HepG2 (cell line): Measurements from ENCODE around the gene CTNND1. TPM values are rescaled to one million over a fixed set of nuclear protein-coding genes. Genes with fewer than 3 reads are reported as not detected.

Experiments
- KDM1A ChIP-seq: IDR thresholded peaks from 2 replicates; pipeline ENCODE4 v1.6.1; 2016; ENCODE audit warnings: missing compliant biosample characterization
- MAFK ChIP-seq, 2 experiments: IDR thresholded peaks in 1 of 2; conservative IDR thresholded peaks in 1 of 2; 2 replicates each; pipeline ENCODE4 v1.6.1; 2011; ENCODE audit warnings: improper control_type of control experiment in 2 of 2, low read length in 2 of 2
- ONECUT2 ChIP-seq: sonication (generic); formaldehyde crosslinking; IDR thresholded peaks from 2 replicates; pipeline ENCODE4 v1.4.0; 2020; ENCODE audit warnings: missing genetic modification reagents
- RFXANK ChIP-seq: IDR thresholded peaks from 2 replicates; pipeline ENCODE4 v1.6.1; 2016
- SALL1 ChIP-seq: sonication (generic); formaldehyde crosslinking; IDR thresholded peaks from 2 replicates; pipeline ENCODE4 v1.8.0; 2022; ENCODE audit warnings: mild to moderate bottlenecking, missing genetic modification reagents
- ZFY ChIP-seq: sonication (generic); formaldehyde crosslinking; IDR thresholded peaks from 2 replicates; pipeline ENCODE4 v1.4.0; 2020; ENCODE audit warnings: missing genetic modification reagents
- ZNF543 ChIP-seq: sonication (generic); formaldehyde crosslinking; IDR thresholded peaks from 2 replicates; pipeline ENCODE4 v1.4.0; 2020; ENCODE audit warnings: mild to moderate bottlenecking, missing genetic modification reagents
- ZSCAN9 ChIP-seq: IDR thresholded peaks from 2 replicates; pipeline ENCODE4 v1.6.1; 2016; ENCODE audit warnings: borderline replicate concordance
- polyA plus RNA-seq, 8 experiments: library from polyadenylated mRNA; depleted of rRNA in 3 of 8; stranded (reverse) in 7 of 8; unstranded in 1 of 8; fragments of >200 nt; fragmentation: Illumina TruSeq in 4 of 8; extraction: Trizol in 4 of 8; gene quantifications; 2 replicates each; pipeline versions ENCODE4 v1.2.1 to v1.2.3, GENCODE V29; 2011 to 2016; ENCODE audit warnings: low read depth in 4 of 8, missing spikeins in 1 of 8, mixed read lengths in 1 of 8; ENCODE audit not compliant: insufficient read depth in 1 of 8
- total RNA-seq, 5 experiments: library from RNA; depleted of rRNA; stranded (reverse); fragments of >200 nt; fragmentation: Illumina TruSeq; extraction: Trizol; gene quantifications; 2 replicates each; pipeline ENCODE4 v1.2.3, GENCODE V29; 2016; ENCODE audit warnings: low read depth in 1 of 5
- TF ChIP-seq, protein P1 (sequence below): sonication (generic); formaldehyde crosslinking; IDR thresholded peaks from 2 replicates; pipeline ENCODE4 v1.5.0; 2020; ENCODE audit warnings: mild to moderate bottlenecking, low read depth, missing genetic modification reagents, borderline replicate concordance
- TF ChIP-seq, protein P2 (sequence below): sonication (generic); formaldehyde crosslinking; IDR thresholded peaks from 2 replicates; pipeline ENCODE4 v1.4.0; 2020; ENCODE audit warnings: missing genetic modification reagents, borderline replicate concordance
- TF ChIP-seq, protein P3 (sequence below): sonication (generic); formaldehyde crosslinking; IDR thresholded peaks from 2 replicates; pipeline ENCODE4 v1.4.0; 2020; ENCODE audit warnings: missing genetic modification reagents, mild to moderate bottlenecking, borderline replicate concordance
- TF ChIP-seq, protein P4 (sequence below): sonication (generic); formaldehyde crosslinking; IDR thresholded peaks from 2 replicates; pipeline ENCODE4 v1.5.0; 2020; ENCODE audit warnings: missing genetic modification reagents
- TF ChIP-seq, protein P5 (sequence below): sonication (generic); formaldehyde crosslinking; IDR thresholded peaks from 2 replicates; pipeline ENCODE4 v1.4.0; 2020; ENCODE audit warnings: missing genetic modification reagents, borderline replicate concordance
- TF ChIP-seq, protein P6 (sequence below), 2 experiments: sonication (generic) in 1 of 2; formaldehyde crosslinking in 1 of 2; IDR thresholded peaks; 2 replicates each; pipeline versions ENCODE4 v1.6.1 to v1.9.0; 2014 to 2022; ENCODE audit warnings: antibody characterized with exemption in 1 of 2, borderline replicate concordance in 1 of 2, inconsistent platforms in 1 of 2, low read depth in 1 of 2, missing genetic modification reagents in 1 of 2

CTNND1 gene
- total and polyA plus RNA-seq, 2 of the 13 experiments (the other 11 are each of a cell fraction or from before 2014, with no cell fraction given): 117 to 128 TPM

DNA sequence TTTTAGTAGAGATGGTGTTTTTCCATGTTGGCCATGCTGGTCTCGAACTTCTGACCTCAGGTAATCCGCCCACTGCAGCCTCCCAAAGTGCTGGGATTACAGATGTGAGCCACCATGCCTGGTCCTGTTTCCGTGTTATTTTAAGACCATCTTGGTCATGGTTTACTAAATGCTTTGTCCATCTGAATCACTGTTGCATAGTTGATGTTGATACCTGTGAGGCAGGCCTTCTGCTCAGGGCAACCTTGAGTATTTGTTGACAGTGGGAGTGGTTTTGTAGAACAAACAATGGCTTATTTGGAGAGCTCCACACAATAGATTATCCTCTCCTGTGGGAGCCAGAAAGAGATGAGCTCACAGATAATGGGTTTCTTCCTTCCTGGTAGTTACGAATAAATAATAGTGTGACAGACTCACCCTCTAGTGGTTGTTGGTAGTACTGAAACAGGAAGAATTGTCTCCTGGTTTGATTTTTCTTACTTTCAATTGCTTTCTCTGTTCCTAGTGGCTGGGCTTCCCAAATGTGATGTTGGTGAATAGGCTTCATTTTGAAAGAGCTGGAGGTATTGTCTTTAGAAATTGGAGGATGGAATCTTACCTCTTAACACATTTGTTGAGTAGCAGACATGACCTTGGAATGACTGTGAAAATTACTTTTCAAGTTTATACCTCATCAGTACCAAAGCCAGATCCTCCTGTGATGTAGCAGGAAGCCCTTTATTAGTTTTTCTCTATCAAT lies 39.0 kb downstream of the CTNND1 start (continued):
- TF ChIP-seq ZSCAN9 (CRISPR knock-in tag) (peak; percentile 78; the same call in 1 of the 2 replicates), MAFK (conservative IDR thresholded peaks at IDR 0.05 in 1 of 2, IDR thresholded peaks at IDR 0.05 in 1 of 2; ENCODE audit: low read length in 2 of 2) (no peak), KDM1A (CRISPR knock-in tag) (peak; percentile 44; the same call in 1 of the 2 replicates), SALL1 (CRISPR knock-in tag) (peak; percentile 71), ZFY (CRISPR knock-in tag) (no peak), ZNF543 (CRISPR knock-in tag) (no peak), ONECUT2 (no peak), RFXANK (CRISPR knock-in tag) (no peak)
- TF ChIP-seq, protein P1, sequence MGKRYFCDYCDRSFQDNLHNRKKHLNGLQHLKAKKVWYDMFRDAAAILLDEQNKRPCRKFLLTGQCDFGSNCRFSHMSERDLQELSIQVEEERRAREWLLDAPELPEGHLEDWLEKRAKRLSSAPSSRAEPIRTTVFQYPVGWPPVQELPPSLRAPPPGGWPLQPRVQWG (CRISPR knock-in tag): no peak
- TF ChIP-seq, protein P2, sequence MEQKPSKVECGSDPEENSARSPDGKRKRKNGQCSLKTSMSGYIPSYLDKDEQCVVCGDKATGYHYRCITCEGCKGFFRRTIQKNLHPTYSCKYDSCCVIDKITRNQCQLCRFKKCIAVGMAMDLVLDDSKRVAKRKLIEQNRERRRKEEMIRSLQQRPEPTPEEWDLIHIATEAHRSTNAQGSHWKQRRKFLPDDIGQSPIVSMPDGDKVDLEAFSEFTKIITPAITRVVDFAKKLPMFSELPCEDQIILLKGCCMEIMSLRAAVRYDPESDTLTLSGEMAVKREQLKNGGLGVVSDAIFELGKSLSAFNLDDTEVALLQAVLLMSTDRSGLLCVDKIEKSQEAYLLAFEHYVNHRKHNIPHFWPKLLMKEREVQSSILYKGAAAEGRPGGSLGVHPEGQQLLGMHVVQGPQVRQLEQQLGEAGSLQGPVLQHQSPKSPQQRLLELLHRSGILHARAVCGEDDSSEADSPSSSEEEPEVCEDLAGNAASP: peak; percentile 45; the same call in 1 of the 2 replicates
- TF ChIP-seq, protein P3, sequence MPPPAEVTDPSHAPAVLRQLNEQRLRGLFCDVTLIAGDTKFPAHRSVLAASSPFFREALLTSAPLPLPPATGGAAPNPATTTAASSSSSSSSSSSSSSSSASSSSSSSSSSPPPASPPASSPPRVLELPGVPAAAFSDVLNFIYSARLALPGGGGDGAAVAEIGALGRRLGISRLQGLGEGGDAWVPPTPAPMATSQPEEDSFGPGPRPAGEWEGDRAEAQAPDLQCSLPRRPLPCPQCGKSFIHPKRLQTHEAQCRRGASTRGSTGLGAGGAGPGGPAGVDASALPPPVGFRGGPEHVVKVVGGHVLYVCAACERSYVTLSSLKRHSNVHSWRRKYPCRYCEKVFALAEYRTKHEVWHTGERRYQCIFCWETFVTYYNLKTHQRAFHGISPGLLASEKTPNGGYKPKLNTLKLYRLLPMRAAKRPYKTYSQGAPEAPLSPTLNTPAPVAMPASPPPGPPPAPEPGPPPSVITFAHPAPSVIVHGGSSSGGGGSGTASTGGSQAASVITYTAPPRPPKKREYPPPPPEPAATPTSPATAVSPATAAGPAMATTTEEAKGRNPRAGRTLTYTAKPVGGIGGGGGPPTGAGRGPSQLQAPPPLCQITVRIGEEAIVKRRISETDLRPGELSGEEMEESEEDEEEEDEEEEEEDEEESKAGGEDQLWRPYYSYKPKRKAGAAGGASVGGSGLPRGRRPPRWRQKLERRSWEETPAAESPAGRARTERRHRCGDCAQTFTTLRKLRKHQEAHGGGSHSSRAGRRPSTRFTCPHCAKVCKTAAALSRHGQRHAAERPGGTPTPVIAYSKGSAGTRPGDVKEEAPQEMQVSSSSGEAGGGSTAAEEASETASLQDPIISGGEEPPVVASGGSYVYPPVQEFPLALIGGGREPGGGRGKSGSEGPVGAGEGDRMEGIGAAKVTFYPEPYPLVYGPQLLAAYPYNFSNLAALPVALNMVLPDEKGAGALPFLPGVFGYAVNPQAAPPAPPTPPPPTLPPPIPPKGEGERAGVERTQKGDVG: no peak
- TF ChIP-seq, protein P4, sequence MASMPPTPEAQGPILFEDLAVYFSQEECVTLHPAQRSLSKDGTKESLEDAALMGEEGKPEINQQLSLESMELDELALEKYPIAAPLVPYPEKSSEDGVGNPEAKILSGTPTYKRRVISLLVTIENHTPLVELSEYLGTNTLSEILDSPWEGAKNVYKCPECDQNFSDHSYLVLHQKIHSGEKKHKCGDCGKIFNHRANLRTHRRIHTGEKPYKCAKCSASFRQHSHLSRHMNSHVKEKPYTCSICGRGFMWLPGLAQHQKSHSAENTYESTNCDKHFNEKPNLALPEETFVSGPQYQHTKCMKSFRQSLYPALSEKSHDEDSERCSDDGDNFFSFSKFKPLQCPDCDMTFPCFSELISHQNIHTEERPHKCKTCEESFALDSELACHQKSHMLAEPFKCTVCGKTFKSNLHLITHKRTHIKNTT (CRISPR knock-in tag): no peak
- TF ChIP-seq, protein P5, sequence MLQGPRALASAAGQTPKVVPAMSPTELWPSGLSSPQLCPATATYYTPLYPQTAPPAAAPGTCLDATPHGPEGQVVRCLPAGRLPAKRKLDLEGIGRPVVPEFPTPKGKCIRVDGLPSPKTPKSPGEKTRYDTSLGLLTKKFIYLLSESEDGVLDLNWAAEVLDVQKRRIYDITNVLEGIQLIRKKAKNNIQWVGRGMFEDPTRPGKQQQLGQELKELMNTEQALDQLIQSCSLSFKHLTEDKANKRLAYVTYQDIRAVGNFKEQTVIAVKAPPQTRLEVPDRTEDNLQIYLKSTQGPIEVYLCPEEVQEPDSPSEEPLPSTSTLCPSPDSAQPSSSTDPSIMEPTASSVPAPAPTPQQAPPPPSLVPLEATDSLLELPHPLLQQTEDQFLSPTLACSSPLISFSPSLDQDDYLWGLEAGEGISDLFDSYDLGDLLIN (CRISPR knock-in tag): no peak
- TF ChIP-seq, protein P6, sequence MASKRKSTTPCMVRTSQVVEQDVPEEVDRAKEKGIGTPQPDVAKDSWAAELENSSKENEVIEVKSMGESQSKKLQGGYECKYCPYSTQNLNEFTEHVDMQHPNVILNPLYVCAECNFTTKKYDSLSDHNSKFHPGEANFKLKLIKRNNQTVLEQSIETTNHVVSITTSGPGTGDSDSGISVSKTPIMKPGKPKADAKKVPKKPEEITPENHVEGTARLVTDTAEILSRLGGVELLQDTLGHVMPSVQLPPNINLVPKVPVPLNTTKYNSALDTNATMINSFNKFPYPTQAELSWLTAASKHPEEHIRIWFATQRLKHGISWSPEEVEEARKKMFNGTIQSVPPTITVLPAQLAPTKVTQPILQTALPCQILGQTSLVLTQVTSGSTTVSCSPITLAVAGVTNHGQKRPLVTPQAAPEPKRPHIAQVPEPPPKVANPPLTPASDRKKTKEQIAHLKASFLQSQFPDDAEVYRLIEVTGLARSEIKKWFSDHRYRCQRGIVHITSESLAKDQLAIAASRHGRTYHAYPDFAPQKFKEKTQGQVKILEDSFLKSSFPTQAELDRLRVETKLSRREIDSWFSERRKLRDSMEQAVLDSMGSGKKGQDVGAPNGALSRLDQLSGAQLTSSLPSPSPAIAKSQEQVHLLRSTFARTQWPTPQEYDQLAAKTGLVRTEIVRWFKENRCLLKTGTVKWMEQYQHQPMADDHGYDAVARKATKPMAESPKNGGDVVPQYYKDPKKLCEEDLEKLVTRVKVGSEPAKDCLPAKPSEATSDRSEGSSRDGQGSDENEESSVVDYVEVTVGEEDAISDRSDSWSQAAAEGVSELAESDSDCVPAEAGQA (IDR thresholded peaks at IDR 0.05; ENCODE audit: low read depth): no peak
- TF ChIP-seq, protein P6 (CRISPR knock-in tag; IDR thresholded peaks at IDR 0.05; ENCODE audit: borderline replicate concordance): no peak
